Esophagus muscularis mucosa (tissue), 4 donors: ENCODE measurements around the gene TNFAIP8L1.

Experiments used
- CTCF ChIP-seq, 3 experiments: fragments of 200-600 bp in 2 of 3; fragments of 450-650 bp in 1 of 3; sonication (generic) in 2 of 3; IDR thresholded peaks; one replicate each; pipeline ENCODE4 v1.5.1; 2017 to 2019; ENCODE audit warnings: antibody characterized with exemption in 3 of 3, mild to moderate bottlenecking in 2 of 3, moderate library complexity in 1 of 3
- EP300 ChIP-seq: sonication (generic); formaldehyde crosslinking; IDR thresholded peaks from one replicate; pipeline ENCODE4 v1.6.1; 2017; ENCODE audit warnings: antibody characterized with exemption
- POLR2A ChIP-seq: fragments of 450-650 bp; IDR thresholded peaks from one replicate; pipeline ENCODE4 v1.6.1; 2017; ENCODE audit warnings: antibody characterized with exemption, moderate library complexity, mild to moderate bottlenecking, low read depth
- POLR2AphosphoS5 ChIP-seq, 2 donors: sonication (generic); formaldehyde crosslinking; IDR thresholded peaks; one replicate each; pipeline ENCODE4 v1.6.1; 2017; ENCODE audit warnings: antibody characterized with exemption in 2 of 2

GRCh38 chr19:4624301-4624700 lies 15.0 kb upstream of the TNFAIP8L1 start:
- no peak for TF ChIP-seq CTCF (IDR thresholded peaks at IDR 0.05)
- TF ChIP-seq EP300: no peak
- no peak for TF ChIP-seq POLR2A
- TF ChIP-seq POLR2AphosphoS5 (IDR thresholded peaks at IDR 0.05): no peak
